PC-9 (cell line): ENCODE measurements around the gene PRKCB.

Source experiments
- CTCF ChIP-seq: fragments of 200-600 bp; sonication (generic); conservative IDR thresholded peaks from 2 replicates; pipeline ENCODE4 v1.6.1; 2017; ENCODE audit warnings: mixed run types, antibody characterized with exemption, mild to moderate bottlenecking, moderate library complexity
- EZH2 ChIP-seq: fragments of 200-600 bp; sonication (generic); IDR thresholded peaks from 2 replicates; pipeline ENCODE4 v1.8.0; 2017; ENCODE audit warnings: antibody characterized with exemption, low read depth

- TF ChIP-seq CTCF (no peak), EZH2 (no peak)
These were observed 95.4 kb downstream of the PRKCB start for GRCh38 chr16:23931199-23931598.
